ENCODE data around the gene PGP. TPM values are rescaled to one million over a fixed set of nuclear protein-coding genes. Genes with fewer than 3 reads are reported as not detected.

PGP gene
- total RNA-seq, 1 experiment from 2014 or later, result 32.6 TPM

GRCh38 chr16:2199621-2200139 lies 15.0 kb downstream of the PGP start (continued):
- no peak for TF ChIP-seq REST (IDR thresholded peaks at IDR 0.05; ENCODE audit: low read depth)

GRCh38 chr16:2199095-2199494 lies 15.5 kb downstream of the PGP start:
- no TSS peak for BruUV-seq (replicated peaks)
- ATAC-seq, result no peak
- intact Hi-C loops (cut with micrococcal nuclease), result loop anchor here (10.0 kb wide), 1 partner anchor 306 kb away; no protein-coding TSS in a partner anchor
- H3K9me2 ChIP-seq (ENCODE audit: insufficient read depth), result no peaks in the 10 kb centered on the region
- H3K4me1 ChIP-seq (ENCODE audit: control insufficient read depth in 1 of 2, insufficient read depth in 2 of 2, low read length in 2 of 2), result peaks cover 5 to 18% of the 10 kb centered on the region in 2 experiments
- CTCF ChIA-PET, result no interaction called here
- RAD21 ChIA-PET (ENCODE audit: low non-redundant PET in 1 of 2, low total read pairs in 2 of 2, uncharacterized antibody in 2 of 2, unreplicated experiment in 2 of 2), result no interaction called here
- POLR2A ChIA-PET, result interaction anchor here (1.5 to 2.1 kb wide), 2 partner anchors 16 to 44 kb away, joined by 3 to 6 read pairs; partner anchors contain the start of genes PGP and TRAF7
- H3K4me3 ChIP-seq (replicated peaks in 1 of 2; ENCODE audit: low read depth in 1 of 2, low read length in 2 of 2), result no peak overlapping the region
- H3K79me2 ChIP-seq (ENCODE audit: insufficient read depth, low read length), result no peaks in the 10 kb centered on the region
- no peak overlapping the region for H3K4me2 ChIP-seq (ENCODE audit: low read length)
- no peaks in the 10 kb centered on the region for H3K27me3 ChIP-seq (ENCODE audit: insufficient read depth, low read length)
- no peak overlapping the region for H3K27ac ChIP-seq (ENCODE audit: low read depth, low read length)
- DNase-seq (ENCODE audit: low read depth, low spot score), result no peak
- H4K20me1 ChIP-seq (ENCODE audit: insufficient read depth), result no peaks in the 10 kb centered on the region
- H2AFZ ChIP-seq (ENCODE audit: low read depth, low read length, poor library complexity, severe bottlenecking), result no peak overlapping the region
- TF ChIP-seq POLR2AphosphoS5 (IDR thresholded peaks at IDR 0.05; ENCODE audit: low read depth, low read length) (no peak), JUND (IDR thresholded peaks at IDR 0.05) (no peak), EZH2 (IDR thresholded peaks at IDR 0.05) (no peak), POLR2A (IDR thresholded peaks at IDR 0.05; ENCODE audit: borderline replicate concordance, extremely low read depth, insufficient read depth, insufficient read length) (no peak), SP1 (IDR thresholded peaks at IDR 0.05; ENCODE audit: low read depth) (no peak), RAD21 (IDR thresholded peaks at IDR 0.05; ENCODE audit: low read depth) (no peak), ZFX (IDR thresholded peaks at IDR 0.05) (no peak), SRF (IDR thresholded peaks at IDR 0.05; ENCODE audit: low read depth) (no peak)
- H3K9ac ChIP-seq (ENCODE audit: low read length), result no peak overlapping the region
- no peaks in the 10 kb centered on the region for H3K36me3 ChIP-seq (ENCODE audit: control insufficient read depth in 1 of 2, insufficient read depth in 2 of 2, low read length in 2 of 2)
- H3K9me3 ChIP-seq (ENCODE audit: control insufficient read depth in 1 of 2, insufficient read depth in 1 of 2, low read depth in 1 of 2, low read length in 2 of 2), result no peaks in the 10 kb centered on the region
